ENCODE measurements around the gene SHC4.

SHC4 gene

DNA sequence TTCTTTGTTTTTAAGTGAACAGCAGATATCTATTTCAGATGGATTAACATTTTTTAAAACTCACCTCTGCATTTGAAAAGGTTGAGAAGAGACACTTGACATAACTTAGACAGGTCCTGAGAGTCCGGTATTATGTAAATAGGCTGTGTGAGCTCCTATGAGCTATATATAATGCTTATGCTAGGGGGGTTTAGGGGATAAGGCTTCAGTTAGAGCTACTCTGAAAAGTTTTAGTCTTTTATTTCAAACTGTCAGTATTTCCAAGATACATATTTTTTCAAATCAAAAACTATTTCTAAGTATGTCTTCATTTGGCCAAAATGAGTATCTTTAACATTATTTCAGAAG, 16.9 kb downstream of the SHC4 start:
- H3K4me3 ChIP-seq (ENCODE audit: low read depth in 1 of 2, low read length in 2 of 2), result no peak overlapping the region
- H3K27ac ChIP-seq (ENCODE audit: low read depth, low read length), result no peak overlapping the region

DNA sequence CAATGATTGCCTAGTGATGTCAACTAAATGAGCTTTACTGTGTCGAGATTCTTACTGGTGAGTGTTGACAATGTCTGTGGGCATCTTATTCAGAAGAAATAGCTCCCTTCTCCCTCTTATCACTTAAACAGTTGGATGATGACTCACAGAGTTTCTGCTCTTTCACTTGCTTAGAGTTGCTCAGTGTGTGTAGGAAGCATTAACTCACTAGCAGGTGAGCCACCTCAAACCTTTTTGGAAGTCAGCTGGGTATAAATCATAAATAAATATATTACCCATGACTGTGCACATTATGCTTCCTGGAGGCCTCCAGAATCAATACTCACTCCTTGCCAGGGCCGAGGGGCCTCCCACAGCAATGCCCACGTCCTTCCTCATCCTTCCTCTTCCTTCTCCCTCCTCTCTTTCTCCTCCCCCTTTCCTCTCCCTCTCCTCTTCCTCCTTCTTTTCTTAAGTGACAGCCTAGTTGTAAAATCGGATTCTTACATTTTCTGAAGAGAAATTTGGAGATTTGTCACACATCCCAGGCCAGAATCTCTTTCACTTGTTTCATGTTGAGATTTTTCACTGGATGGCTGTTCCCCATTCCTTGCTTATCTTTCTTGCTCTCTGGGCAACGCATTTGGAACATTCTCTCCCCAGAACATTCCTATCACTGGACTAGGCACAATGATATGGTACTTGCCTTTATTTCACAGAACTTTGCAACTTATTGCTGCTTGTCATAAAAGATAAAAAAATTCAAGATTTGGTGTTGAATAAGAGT, 17.5 kb downstream of the SHC4 start:
- Histone ChIP-seq H3K4me1 (ENCODE audit: control insufficient read depth in 1 of 2, insufficient read depth in 2 of 2, low read length in 2 of 2) (no peaks in the 10 kb centered on the region), H3K36me3 (ENCODE audit: control insufficient read depth in 1 of 2, insufficient read depth in 2 of 2, low read length in 2 of 2) (no peaks in the 10 kb centered on the region), H3K27ac (ENCODE audit: low read depth, low read length) (no peak overlapping the region), H3K9ac (ENCODE audit: low read depth in 1 of 2, low read length in 2 of 2) (no peak overlapping the region), H3K9me3 (ENCODE audit: control insufficient read depth in 1 of 2, low read length in 2 of 2) (no peaks in the 10 kb centered on the region), H3K27me3 (ENCODE audit: control insufficient read depth in 1 of 2, insufficient read depth in 2 of 2, low read length in 2 of 2) (no peaks in the 10 kb centered on the region), H3K4me3 (ENCODE audit: low read depth in 1 of 2, low read length in 2 of 2) (no peak overlapping the region)

More for the DNA sequence above, 16.9 kb downstream of the SHC4 start:
- Histone ChIP-seq H3K4me1 (ENCODE audit: control insufficient read depth in 1 of 2, insufficient read depth in 2 of 2, low read length in 2 of 2) (no peaks in the 10 kb centered on the region), H3K36me3 (ENCODE audit: control insufficient read depth in 1 of 2, insufficient read depth in 2 of 2, low read length in 2 of 2) (no peaks in the 10 kb centered on the region), H3K9me3 (ENCODE audit: control insufficient read depth in 1 of 2, low read length in 2 of 2) (no peaks in the 10 kb centered on the region), H3K27me3 (ENCODE audit: control insufficient read depth in 1 of 2, insufficient read depth in 2 of 2, low read length in 2 of 2) (no peaks in the 10 kb centered on the region), H3K9ac (ENCODE audit: low read depth in 1 of 2, low read length in 2 of 2) (no peak overlapping the region)

DNA sequence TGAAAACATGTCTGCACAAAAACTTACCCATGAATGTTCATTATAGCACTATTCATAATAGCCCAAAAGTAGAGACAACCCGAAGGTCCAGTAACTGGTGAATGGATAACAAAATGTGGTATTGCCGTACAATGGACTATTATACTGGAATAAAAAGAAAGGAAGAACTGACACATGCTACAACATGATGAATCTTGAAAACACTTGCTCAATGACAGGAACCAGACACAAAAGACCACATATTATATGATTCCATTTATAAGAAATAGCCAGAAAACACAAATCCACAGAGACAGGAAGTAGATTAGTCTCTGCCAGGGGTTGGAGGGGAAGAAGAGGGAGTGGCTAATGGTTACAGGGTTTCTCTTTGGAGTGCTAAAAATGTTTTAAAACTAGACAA, 18.3 kb downstream of the SHC4 start:
- H3K4me3 ChIP-seq (ENCODE audit: low read depth in 1 of 2, low read length in 2 of 2), result no peak overlapping the region
- no peaks in the 10 kb centered on the region for H3K9me3 ChIP-seq (ENCODE audit: control insufficient read depth in 1 of 2, low read length in 2 of 2)
- H3K4me1 ChIP-seq (ENCODE audit: control insufficient read depth in 1 of 2, insufficient read depth in 2 of 2, low read length in 2 of 2), result no peaks in the 10 kb centered on the region
- no peak overlapping the region for H3K9ac ChIP-seq (ENCODE audit: low read depth in 1 of 2, low read length in 2 of 2)
- no peaks in the 10 kb centered on the region for H3K36me3 ChIP-seq (ENCODE audit: control insufficient read depth in 1 of 2, insufficient read depth in 2 of 2, low read length in 2 of 2)
- no peaks in the 10 kb centered on the region for H3K27me3 ChIP-seq (ENCODE audit: control insufficient read depth in 1 of 2, insufficient read depth in 2 of 2, low read length in 2 of 2)
- H3K27ac ChIP-seq (ENCODE audit: low read depth, low read length), result no peak overlapping the region

DNA sequence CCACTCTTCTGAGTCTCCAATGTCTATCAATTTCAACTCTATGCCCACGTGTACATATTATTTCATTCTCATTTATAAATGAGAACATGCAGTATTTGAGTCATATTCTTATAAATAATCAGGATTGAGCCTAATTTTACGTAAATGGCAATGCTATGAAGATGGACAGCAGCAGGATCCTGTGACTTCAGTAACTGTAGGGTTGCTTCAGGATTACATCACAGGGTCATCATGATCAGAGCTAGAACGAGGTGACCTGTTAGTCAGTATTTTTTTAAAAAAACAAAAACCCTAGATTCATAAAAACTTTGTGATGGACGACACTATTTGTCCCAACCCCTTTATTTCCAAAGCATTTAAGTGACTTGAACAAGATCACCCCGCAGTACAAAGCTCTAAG, 21.8 kb downstream of the SHC4 start:
- Histone ChIP-seq H3K27me3 (ENCODE audit: control insufficient read depth in 1 of 2, insufficient read depth in 2 of 2, low read length in 2 of 2) (no peaks in the 10 kb centered on the region), H3K9me3 (ENCODE audit: control insufficient read depth in 1 of 2, low read length in 2 of 2) (no peaks in the 10 kb centered on the region), H3K9ac (ENCODE audit: low read depth in 1 of 2, low read length in 2 of 2) (no peak overlapping the region), H3K4me3 (ENCODE audit: low read depth in 1 of 2, low read length in 2 of 2) (no peak overlapping the region), H3K4me1 (ENCODE audit: control insufficient read depth in 1 of 2, insufficient read depth in 2 of 2, low read length in 2 of 2) (no peaks in the 10 kb centered on the region), H3K36me3 (ENCODE audit: control insufficient read depth in 1 of 2, insufficient read depth in 2 of 2, low read length in 2 of 2) (no peaks in the 10 kb centered on the region), H3K27ac (ENCODE audit: low read depth, low read length) (no peak overlapping the region)

DNA sequence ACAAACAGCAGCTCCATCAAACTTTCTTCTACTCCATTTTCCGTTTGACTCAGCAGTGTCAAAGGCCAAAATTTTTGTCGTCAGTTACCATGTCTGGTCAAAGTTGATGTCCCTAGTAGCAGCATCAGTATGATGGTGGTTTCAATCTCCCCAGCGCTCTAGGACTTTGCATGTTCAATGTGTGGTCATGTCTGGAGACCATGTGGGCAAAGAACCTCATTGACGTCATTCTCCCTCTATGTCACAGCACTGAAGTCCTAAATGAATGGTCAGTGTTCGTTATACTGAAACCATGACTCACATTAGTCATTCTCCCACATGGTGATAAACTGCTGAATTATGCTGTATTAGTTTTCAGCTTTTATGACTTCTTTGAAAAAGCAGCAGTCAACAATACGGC, 23.2 kb downstream of the SHC4 start:
- H3K4me1 ChIP-seq (ENCODE audit: control insufficient read depth in 1 of 2, insufficient read depth in 2 of 2, low read length in 2 of 2), result no peaks in the 10 kb centered on the region
- no peak overlapping the region for H3K9ac ChIP-seq (ENCODE audit: low read depth in 1 of 2, low read length in 2 of 2)
- no peaks in the 10 kb centered on the region for H3K9me3 ChIP-seq (ENCODE audit: control insufficient read depth in 1 of 2, low read length in 2 of 2)
- H3K27ac ChIP-seq (ENCODE audit: low read depth, low read length), result no peak overlapping the region
- no peak overlapping the region for H3K4me3 ChIP-seq (ENCODE audit: low read depth in 1 of 2, low read length in 2 of 2)
- no peaks in the 10 kb centered on the region for H3K36me3 ChIP-seq (ENCODE audit: control insufficient read depth in 1 of 2, insufficient read depth in 2 of 2, low read length in 2 of 2)
- H3K27me3 ChIP-seq (ENCODE audit: control insufficient read depth in 1 of 2, insufficient read depth in 2 of 2, low read length in 2 of 2), result no peaks in the 10 kb centered on the region

DNA sequence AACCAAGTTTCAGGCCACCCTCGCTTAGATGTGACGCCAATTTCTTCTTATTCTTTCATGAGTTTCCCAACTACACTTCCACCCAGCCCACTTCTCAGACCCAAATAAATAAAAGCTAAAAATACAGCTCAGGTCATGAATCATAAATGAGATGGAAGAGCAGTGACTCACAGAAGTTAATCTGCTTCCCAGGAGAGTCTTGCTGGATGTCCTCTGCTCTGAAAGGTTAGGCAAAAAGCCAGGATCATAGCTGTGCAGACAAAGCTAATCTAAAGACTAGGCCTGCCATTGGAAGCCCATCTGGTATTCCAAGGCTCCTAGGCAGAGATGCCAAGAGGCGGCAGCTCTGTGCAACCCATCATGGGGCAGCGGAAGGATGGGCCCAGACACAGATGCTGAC, 24.1 kb downstream of the SHC4 start:
- Histone ChIP-seq H3K27ac (ENCODE audit: low read depth, low read length) (no peak overlapping the region), H3K27me3 (ENCODE audit: control insufficient read depth in 1 of 2, insufficient read depth in 2 of 2, low read length in 2 of 2) (no peaks in the 10 kb centered on the region), H3K4me3 (ENCODE audit: low read depth in 1 of 2, low read length in 2 of 2) (no peak overlapping the region), H3K36me3 (ENCODE audit: control insufficient read depth in 1 of 2, insufficient read depth in 2 of 2, low read length in 2 of 2) (no peaks in the 10 kb centered on the region), H3K9me3 (ENCODE audit: control insufficient read depth in 1 of 2, low read length in 2 of 2) (no peaks in the 10 kb centered on the region), H3K4me1 (ENCODE audit: control insufficient read depth in 1 of 2, insufficient read depth in 2 of 2, low read length in 2 of 2) (no peaks in the 10 kb centered on the region), H3K9ac (ENCODE audit: low read depth in 1 of 2, low read length in 2 of 2) (no peak overlapping the region)

DNA sequence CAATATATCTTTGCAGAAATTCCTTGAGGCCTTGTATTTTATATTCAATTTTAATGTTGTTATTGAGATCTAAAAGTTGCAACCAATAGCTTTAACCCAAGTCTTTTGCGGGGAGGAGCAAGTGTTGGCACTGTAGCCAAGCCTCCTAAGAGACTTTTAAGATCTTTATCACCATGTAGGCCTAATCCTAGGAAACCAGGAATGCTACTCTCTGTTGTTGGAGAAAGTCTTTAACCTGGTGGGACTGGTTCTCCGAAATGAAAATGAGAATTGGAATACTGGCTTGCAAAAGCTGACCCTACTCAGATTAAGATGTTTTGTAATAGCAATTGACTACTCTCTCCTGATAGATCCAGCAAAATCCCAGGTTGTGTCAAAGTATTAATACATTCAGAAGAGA, 25.8 kb downstream of the SHC4 start:
- H3K4me1 ChIP-seq (ENCODE audit: control insufficient read depth in 1 of 2, insufficient read depth in 2 of 2, low read length in 2 of 2), result no peaks in the 10 kb centered on the region
- H3K36me3 ChIP-seq (ENCODE audit: control insufficient read depth in 1 of 2, insufficient read depth in 2 of 2, low read length in 2 of 2), result no peaks in the 10 kb centered on the region
- no peak overlapping the region for H3K27ac ChIP-seq (ENCODE audit: low read depth, low read length)
- no peaks in the 10 kb centered on the region for H3K27me3 ChIP-seq (ENCODE audit: control insufficient read depth in 1 of 2, insufficient read depth in 2 of 2, low read length in 2 of 2)
- H3K9me3 ChIP-seq (ENCODE audit: control insufficient read depth in 1 of 2, low read length in 2 of 2), result no peaks in the 10 kb centered on the region
- no peak overlapping the region for H3K9ac ChIP-seq (ENCODE audit: low read depth in 1 of 2, low read length in 2 of 2)
- H3K4me3 ChIP-seq (ENCODE audit: low read depth in 1 of 2, low read length in 2 of 2), result no peak overlapping the region

DNA sequence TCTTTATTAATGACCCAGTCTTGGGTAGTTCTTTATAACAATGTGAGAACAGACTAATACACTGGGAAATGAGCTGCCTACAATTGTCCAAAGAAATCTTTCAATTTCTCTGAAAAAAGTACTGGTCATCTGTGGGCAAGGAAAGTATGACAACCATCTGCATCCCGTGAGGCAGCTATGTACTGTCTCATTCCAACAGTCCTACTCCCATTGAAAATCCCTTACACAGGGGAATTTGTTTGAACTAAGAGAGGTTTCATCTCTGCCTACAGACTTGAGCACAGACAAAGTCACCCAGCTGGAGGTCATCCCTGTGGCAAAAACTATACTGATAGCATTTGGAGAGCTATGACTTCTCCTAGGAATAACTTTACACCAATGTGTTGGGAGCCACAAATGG, 27.1 kb downstream of the SHC4 start:
- Histone ChIP-seq H3K4me3 (ENCODE audit: low read depth in 1 of 2, low read length in 2 of 2) (no peak overlapping the region), H3K36me3 (ENCODE audit: control insufficient read depth in 1 of 2, insufficient read depth in 2 of 2, low read length in 2 of 2) (no peaks in the 10 kb centered on the region), H3K27me3 (ENCODE audit: control insufficient read depth in 1 of 2, insufficient read depth in 2 of 2, low read length in 2 of 2) (no peaks in the 10 kb centered on the region), H3K9me3 (ENCODE audit: control insufficient read depth in 1 of 2, low read length in 2 of 2) (no peaks in the 10 kb centered on the region), H3K9ac (ENCODE audit: low read depth in 1 of 2, low read length in 2 of 2) (no peak overlapping the region), H3K27ac (ENCODE audit: low read depth, low read length) (no peak overlapping the region), H3K4me1 (ENCODE audit: control insufficient read depth in 1 of 2, insufficient read depth in 2 of 2, low read length in 2 of 2) (no peaks in the 10 kb centered on the region)

DNA sequence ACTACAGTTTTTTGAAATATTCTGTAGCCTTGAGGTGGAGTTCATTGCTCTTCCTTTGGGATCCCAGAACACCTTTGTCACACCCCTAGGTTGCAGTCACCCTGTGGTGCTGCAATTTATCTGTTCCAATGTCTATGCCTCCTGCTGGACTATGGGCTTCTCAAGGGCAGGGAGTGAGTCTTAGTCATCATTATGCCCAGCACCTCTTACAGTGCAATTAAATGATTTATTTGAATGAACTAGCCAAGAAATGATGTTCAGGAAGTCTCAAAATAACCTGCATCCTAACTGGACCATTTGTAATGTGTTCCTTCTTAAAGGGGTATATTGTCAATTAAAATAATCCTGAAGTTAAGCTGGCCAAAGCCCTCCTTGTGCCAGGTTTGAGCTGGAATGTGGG, 28.5 kb downstream of the SHC4 start:
- Histone ChIP-seq H3K27ac (ENCODE audit: low read depth, low read length) (no peak overlapping the region), H3K36me3 (ENCODE audit: control insufficient read depth in 1 of 2, insufficient read depth in 2 of 2, low read length in 2 of 2) (no peaks in the 10 kb centered on the region), H3K27me3 (ENCODE audit: control insufficient read depth in 1 of 2, insufficient read depth in 2 of 2, low read length in 2 of 2) (no peaks in the 10 kb centered on the region), H3K4me3 (ENCODE audit: low read depth in 1 of 2, low read length in 2 of 2) (no peak overlapping the region), H3K4me1 (ENCODE audit: control insufficient read depth in 1 of 2, insufficient read depth in 2 of 2, low read length in 2 of 2) (no peaks in the 10 kb centered on the region), H3K9ac (ENCODE audit: low read depth in 1 of 2, low read length in 2 of 2) (no peak overlapping the region), H3K9me3 (ENCODE audit: control insufficient read depth in 1 of 2, low read length in 2 of 2) (no peaks in the 10 kb centered on the region)

DNA sequence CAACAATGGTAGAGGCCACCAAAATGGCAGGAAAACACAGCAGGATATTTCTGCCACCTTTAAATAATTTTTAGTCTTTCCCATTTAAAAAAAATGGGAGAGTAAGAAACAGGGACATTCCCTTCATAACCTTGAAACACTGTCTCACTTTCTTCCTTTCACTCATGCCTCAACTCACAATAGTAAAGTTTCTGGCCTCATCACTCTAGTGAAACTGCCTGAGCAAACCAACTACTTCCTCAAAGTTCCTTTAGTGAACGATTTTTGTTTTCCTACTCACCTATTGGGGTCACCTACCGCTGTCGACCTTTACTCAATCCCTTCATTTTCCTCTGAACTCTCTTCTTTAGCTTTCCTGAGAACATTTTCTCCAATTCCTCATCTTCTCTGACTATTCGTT, 33.0 kb downstream of the SHC4 start:
- H3K4me3 ChIP-seq (ENCODE audit: low read depth in 1 of 2, low read length in 2 of 2), result no peak overlapping the region
- H3K9me3 ChIP-seq (ENCODE audit: control insufficient read depth in 1 of 2, low read length in 2 of 2), result no peaks in the 10 kb centered on the region
- H3K27ac ChIP-seq (ENCODE audit: low read depth, low read length), result no peak overlapping the region
- no peaks in the 10 kb centered on the region for H3K4me1 ChIP-seq (ENCODE audit: control insufficient read depth in 1 of 2, insufficient read depth in 2 of 2, low read length in 2 of 2)
- no peaks in the 10 kb centered on the region for H3K36me3 ChIP-seq (ENCODE audit: control insufficient read depth in 1 of 2, insufficient read depth in 2 of 2, low read length in 2 of 2)
- no peak overlapping the region for H3K9ac ChIP-seq (ENCODE audit: low read depth in 1 of 2, low read length in 2 of 2)
- peaks cover 0 to 3% of the 10 kb centered on the region in 2 donors for H3K27me3 ChIP-seq (ENCODE audit: control insufficient read depth in 1 of 2, insufficient read depth in 2 of 2, low read length in 2 of 2)

DNA sequence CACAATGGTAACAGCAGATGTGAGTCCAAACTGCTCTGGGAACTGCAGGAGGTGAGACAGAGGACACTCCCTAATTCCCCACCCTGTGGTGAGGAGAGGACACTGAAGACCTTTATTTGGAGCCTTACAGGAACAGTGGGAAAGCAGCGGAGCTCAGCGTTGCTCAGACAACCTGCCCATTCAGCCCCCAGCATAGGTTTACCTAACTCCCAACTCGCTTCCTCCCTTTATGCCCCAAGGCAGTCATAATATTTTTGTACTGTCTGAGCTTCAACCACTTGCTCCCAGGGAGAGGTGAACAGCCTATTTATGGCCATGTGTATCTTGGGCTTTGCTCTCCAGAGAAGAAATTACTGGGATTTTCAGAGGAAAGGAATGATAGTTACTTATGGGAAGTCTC, 34.1 kb downstream of the SHC4 start:
- H3K27ac ChIP-seq (ENCODE audit: low read depth, low read length), result no peak overlapping the region
- H3K4me1 ChIP-seq (ENCODE audit: control insufficient read depth in 1 of 2, insufficient read depth in 2 of 2, low read length in 2 of 2), result no peaks in the 10 kb centered on the region
- no peak overlapping the region for H3K9ac ChIP-seq (ENCODE audit: low read depth in 1 of 2, low read length in 2 of 2)
- no peaks in the 10 kb centered on the region for H3K9me3 ChIP-seq (ENCODE audit: control insufficient read depth in 1 of 2, low read length in 2 of 2)
- H3K4me3 ChIP-seq (ENCODE audit: low read depth in 1 of 2, low read length in 2 of 2), result no peak overlapping the region
- no peaks in the 10 kb centered on the region for H3K36me3 ChIP-seq (ENCODE audit: control insufficient read depth in 1 of 2, insufficient read depth in 2 of 2, low read length in 2 of 2)
- H3K27me3 ChIP-seq (ENCODE audit: control insufficient read depth in 1 of 2, insufficient read depth in 2 of 2, low read length in 2 of 2), result peaks cover 0 to 3% of the 10 kb centered on the region in 2 donors

Data from duodenal mucosa (tissue), 2 donors.